Fibroblast of villous mesenchyme (primary cell): Measurements from ENCODE around the gene CHRNB1. TPM values are rescaled to one million over a fixed set of nuclear protein-coding genes. Genes with fewer than 3 reads are reported as not detected.
A peak's percentile ranks its signal among the peaks of the same experiment; 100 is the strongest.

Experiments
- DNase-seq: peaks from one replicate; pipeline ENCODE4 v3.0.0-alpha.2; 2010; ENCODE audit warnings: low read depth
- H3K4me3 ChIP-seq: 2 replicates; pipeline ENCODE4 v1.5.1; 2011; ENCODE audit warnings: low read depth, mild to moderate bottlenecking, low read length
- CTCF ChIP-seq: IDR thresholded peaks from 2 replicates; pipeline ENCODE4 v1.5.1; 2012; ENCODE audit warnings: low read depth, mild to moderate bottlenecking, low read length; ENCODE audit not compliant: insufficient read depth
- total RNA-seq: library from RNA; depleted of rRNA; stranded (reverse); fragments of >200 nt; gene quantifications from 2 replicates; pipeline ENCODE4 v1.2.3, GENCODE V29; 2012

Gene CHRNB1
- total RNA-seq, 1 donor, result 6.9 TPM

- H3K4me3 ChIP-seq, result no peak overlapping the region
- no peak for TF ChIP-seq CTCF
These were observed 29.1 kb upstream of the CHRNB1 start for GRCh38 chr17:7415784-7416183.

GRCh38 chr17:7416323-7416722 lies 28.5 kb upstream of the CHRNB1 start:
- H3K4me3 ChIP-seq, result no peak overlapping the region
- no peak for DNase-seq
- TF ChIP-seq CTCF, result peak; percentile 22

More at GRCh38 chr17:7415784-7416183, 29.1 kb upstream of the CHRNB1 start:
- no peak for DNase-seq

- no peak overlapping the region for H3K4me3 ChIP-seq
- no peak for TF ChIP-seq CTCF
- DNase-seq, result no peak
These were observed 27.7 kb upstream of the CHRNB1 start for GRCh38 chr17:7417056-7417655.

- TF ChIP-seq CTCF, result no peak
- no peak overlapping the region for H3K4me3 ChIP-seq
- no peak for DNase-seq
These were observed 26.2 kb upstream of the CHRNB1 start for GRCh38 chr17:7418472-7419152.

GRCh38 chr17:7419819-7420610 lies 24.8 kb upstream of the CHRNB1 start, which contains the start of gene SPEM1:
Gene SPEM1 (plus strand): TSS chr17:7420324. CDS start chr17:7420385, 61 bp downstream.
- no peak for DNase-seq
- H3K4me3 ChIP-seq, result no peak within 1 kb of the TSS
- no peak for TF ChIP-seq CTCF

- DNase-seq, result no peak
- TF ChIP-seq CTCF, result no peak
- no peak overlapping the region for H3K4me3 ChIP-seq
These were observed 23.7 kb upstream of the CHRNB1 start for GRCh38 chr17:7421186-7421585.
